HepG2 (cell line): ENCODE data around the gene SEZ6. TPM values are rescaled to one million over a fixed set of nuclear protein-coding genes. Genes with fewer than 3 reads are reported as not detected.
A peak's percentile ranks its signal among the peaks of the same experiment; 100 is the strongest.

ENCODE experiments used
- ELF3 ChIP-seq: IDR thresholded peaks from 2 replicates; pipeline ENCODE4 v1.6.1; 2016; ENCODE audit warnings: missing genetic modification reagents, missing compliant biosample characterization
- ERF ChIP-seq: IDR thresholded peaks from 2 replicates; pipeline ENCODE4 v1.6.1; 2018; ENCODE audit warnings: missing biosample characterization, missing genetic modification reagents
- HNRNPL ChIP-seq: fragments of 200-400 bp; formaldehyde crosslinking; IDR thresholded peaks from 2 replicates; pipeline ENCODE4 v1.6.1; 2017; ENCODE audit warnings: mild to moderate bottlenecking, low read depth, low read length
- MEIS2 ChIP-seq: sonication (generic); formaldehyde crosslinking; IDR thresholded peaks from 2 replicates; pipeline ENCODE4 v1.9.0; 2021; ENCODE audit warnings: mild to moderate bottlenecking, missing genetic modification reagents
- NONO ChIP-seq, 2 experiments: fragments of 450-650 bp in 1 of 2; sonication (generic) in 1 of 2; formaldehyde crosslinking in 1 of 2; IDR thresholded peaks in 1 of 2; conservative IDR thresholded peaks in 1 of 2; 2 replicates each; pipeline versions ENCODE4 v1.6.1 to v1.8.0; 2017 to 2022; ENCODE audit warnings: mild to moderate bottlenecking in 1 of 2, missing genetic modification reagents in 1 of 2, moderate library complexity in 1 of 2
- NR1H2 ChIP-seq: sonication (generic); formaldehyde crosslinking; IDR thresholded peaks from 2 replicates; pipeline ENCODE4 v1.8.1; 2022; ENCODE audit warnings: low read depth, missing genetic modification reagents, borderline replicate concordance
- PHF8 ChIP-seq: sonication (generic); formaldehyde crosslinking; IDR thresholded peaks from 2 replicates; pipeline ENCODE4 v1.5.0; 2020; ENCODE audit warnings: missing genetic modification reagents
- REST ChIP-seq, 2 experiments: IDR thresholded peaks; 2 replicates each; pipeline ENCODE4 v1.6.1; 2011 to 2012; ENCODE audit warnings: low read length in 2 of 2, borderline replicate concordance in 1 of 2, low read depth in 1 of 2, mild to moderate bottlenecking in 1 of 2, moderate library complexity in 1 of 2
- SIN3A ChIP-seq: IDR thresholded peaks from 2 replicates; pipeline ENCODE4 v1.6.1; 2011; ENCODE audit warnings: low read depth, mild to moderate bottlenecking, control low read depth, low read length, borderline replicate concordance
- SMARCE1 ChIP-seq: fragments of 450-650 bp; IDR thresholded peaks from 2 replicates; pipeline ENCODE4 v1.6.1; 2017; ENCODE audit warnings: borderline replicate concordance
- TCF12 ChIP-seq, 2 experiments: fragments of 450-650 bp in 1 of 2; sonication (generic) in 1 of 2; formaldehyde crosslinking in 1 of 2; IDR thresholded peaks; 2 replicates each; pipeline versions ENCODE4 v1.6.1 to v1.8.0; 2017 to 2022; ENCODE audit warnings: antibody characterized with exemption in 1 of 2, mild to moderate bottlenecking in 1 of 2, missing genetic modification reagents in 1 of 2, moderate library complexity in 1 of 2
- THAP11 ChIP-seq: IDR thresholded peaks from 2 replicates; pipeline ENCODE4 v1.6.1; 2016; ENCODE audit warnings: missing biosample characterization, missing genetic modification reagents
- ZBTB38 ChIP-seq: sonication (generic); formaldehyde crosslinking; IDR thresholded peaks from 2 replicates; pipeline ENCODE4 v1.5.1; 2020; ENCODE audit warnings: mild to moderate bottlenecking, missing genetic modification reagents
- ZMAT3 ChIP-seq: sonication (generic); formaldehyde crosslinking; conservative IDR thresholded peaks from 2 replicates; pipeline ENCODE4 v1.7.0; 2021; ENCODE audit warnings: missing genetic modification reagents
- ZNF747 ChIP-seq: sonication (generic); formaldehyde crosslinking; IDR thresholded peaks from 2 replicates; pipeline ENCODE4 v1.8.1; 2023; ENCODE audit warnings: missing genetic modification reagents, mild to moderate bottlenecking, borderline replicate concordance
- ZSCAN20 ChIP-seq: sonication (generic); formaldehyde crosslinking; IDR thresholded peaks from 2 replicates; pipeline ENCODE4 v1.4.0; 2020; ENCODE audit warnings: missing genetic modification reagents, mild to moderate bottlenecking, borderline replicate concordance
- polyA plus RNA-seq, 8 experiments: library from polyadenylated mRNA; depleted of rRNA in 3 of 8; stranded (reverse) in 7 of 8; unstranded in 1 of 8; fragments of >200 nt; fragmentation: Illumina TruSeq in 4 of 8; extraction: Trizol in 4 of 8; gene quantifications; 2 replicates each; pipeline versions ENCODE4 v1.2.1 to v1.2.3, GENCODE V29; 2011 to 2016; ENCODE audit warnings: low read depth in 4 of 8, missing spikeins in 1 of 8, mixed read lengths in 1 of 8; ENCODE audit not compliant: insufficient read depth in 1 of 8
- total RNA-seq, 5 experiments: library from RNA; depleted of rRNA; stranded (reverse); fragments of >200 nt; fragmentation: Illumina TruSeq; extraction: Trizol; gene quantifications; 2 replicates each; pipeline ENCODE4 v1.2.3, GENCODE V29; 2016; ENCODE audit warnings: low read depth in 1 of 5
- TF ChIP-seq, protein P1 (sequence below): sonication (generic); formaldehyde crosslinking; IDR thresholded peaks from 2 replicates; pipeline ENCODE4 v1.4.0; 2020; ENCODE audit warnings: missing genetic modification reagents
- TF ChIP-seq, protein P2 (sequence below): sonication (generic); formaldehyde crosslinking; conservative IDR thresholded peaks from 2 replicates; pipeline ENCODE4 v1.8.1; 2023; ENCODE audit warnings: missing genetic modification reagents

SEZ6 gene
- total and polyA plus RNA-seq, 2 of the 13 experiments (the other 11 are each of a cell fraction or from before 2014, with no cell fraction given): not detected

DNA sequence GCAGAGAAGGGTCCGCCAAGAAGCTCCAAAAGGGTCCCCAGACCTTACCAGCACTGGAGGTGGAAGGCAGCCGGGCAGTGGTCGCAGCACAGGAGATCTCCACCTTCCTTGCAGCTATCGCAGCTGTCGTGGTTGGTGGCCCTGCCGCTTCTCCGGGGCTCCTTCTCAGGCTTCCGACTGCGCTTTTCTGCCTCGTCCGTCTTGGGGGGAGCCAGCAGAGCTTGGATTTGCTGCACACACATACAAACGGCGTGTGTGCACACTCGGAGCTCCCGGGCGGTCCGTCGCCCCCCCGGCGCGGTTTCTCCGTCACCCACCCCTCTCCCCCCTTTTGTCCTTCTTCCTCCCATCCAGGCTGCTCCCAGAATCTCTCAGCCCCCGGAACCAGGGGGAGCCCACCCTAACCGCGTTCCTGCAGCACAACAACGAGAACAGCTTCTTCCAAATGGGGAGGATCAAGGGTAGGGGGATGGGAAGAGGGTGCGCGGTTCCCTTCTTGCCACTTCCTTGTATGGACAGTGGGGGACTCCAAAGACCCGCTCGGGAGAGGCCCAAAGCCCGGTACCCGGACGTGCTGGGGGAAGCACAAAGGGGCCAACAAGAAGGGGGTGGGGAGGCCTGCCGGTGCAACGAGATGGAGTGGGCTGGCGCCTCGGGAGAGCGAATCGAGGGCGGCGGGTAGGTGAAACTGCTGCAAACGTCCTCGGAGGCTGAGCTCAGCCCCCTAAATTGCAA, 55.6 kb downstream of the SEZ6 start (continued):
- TF ChIP-seq, protein P1, sequence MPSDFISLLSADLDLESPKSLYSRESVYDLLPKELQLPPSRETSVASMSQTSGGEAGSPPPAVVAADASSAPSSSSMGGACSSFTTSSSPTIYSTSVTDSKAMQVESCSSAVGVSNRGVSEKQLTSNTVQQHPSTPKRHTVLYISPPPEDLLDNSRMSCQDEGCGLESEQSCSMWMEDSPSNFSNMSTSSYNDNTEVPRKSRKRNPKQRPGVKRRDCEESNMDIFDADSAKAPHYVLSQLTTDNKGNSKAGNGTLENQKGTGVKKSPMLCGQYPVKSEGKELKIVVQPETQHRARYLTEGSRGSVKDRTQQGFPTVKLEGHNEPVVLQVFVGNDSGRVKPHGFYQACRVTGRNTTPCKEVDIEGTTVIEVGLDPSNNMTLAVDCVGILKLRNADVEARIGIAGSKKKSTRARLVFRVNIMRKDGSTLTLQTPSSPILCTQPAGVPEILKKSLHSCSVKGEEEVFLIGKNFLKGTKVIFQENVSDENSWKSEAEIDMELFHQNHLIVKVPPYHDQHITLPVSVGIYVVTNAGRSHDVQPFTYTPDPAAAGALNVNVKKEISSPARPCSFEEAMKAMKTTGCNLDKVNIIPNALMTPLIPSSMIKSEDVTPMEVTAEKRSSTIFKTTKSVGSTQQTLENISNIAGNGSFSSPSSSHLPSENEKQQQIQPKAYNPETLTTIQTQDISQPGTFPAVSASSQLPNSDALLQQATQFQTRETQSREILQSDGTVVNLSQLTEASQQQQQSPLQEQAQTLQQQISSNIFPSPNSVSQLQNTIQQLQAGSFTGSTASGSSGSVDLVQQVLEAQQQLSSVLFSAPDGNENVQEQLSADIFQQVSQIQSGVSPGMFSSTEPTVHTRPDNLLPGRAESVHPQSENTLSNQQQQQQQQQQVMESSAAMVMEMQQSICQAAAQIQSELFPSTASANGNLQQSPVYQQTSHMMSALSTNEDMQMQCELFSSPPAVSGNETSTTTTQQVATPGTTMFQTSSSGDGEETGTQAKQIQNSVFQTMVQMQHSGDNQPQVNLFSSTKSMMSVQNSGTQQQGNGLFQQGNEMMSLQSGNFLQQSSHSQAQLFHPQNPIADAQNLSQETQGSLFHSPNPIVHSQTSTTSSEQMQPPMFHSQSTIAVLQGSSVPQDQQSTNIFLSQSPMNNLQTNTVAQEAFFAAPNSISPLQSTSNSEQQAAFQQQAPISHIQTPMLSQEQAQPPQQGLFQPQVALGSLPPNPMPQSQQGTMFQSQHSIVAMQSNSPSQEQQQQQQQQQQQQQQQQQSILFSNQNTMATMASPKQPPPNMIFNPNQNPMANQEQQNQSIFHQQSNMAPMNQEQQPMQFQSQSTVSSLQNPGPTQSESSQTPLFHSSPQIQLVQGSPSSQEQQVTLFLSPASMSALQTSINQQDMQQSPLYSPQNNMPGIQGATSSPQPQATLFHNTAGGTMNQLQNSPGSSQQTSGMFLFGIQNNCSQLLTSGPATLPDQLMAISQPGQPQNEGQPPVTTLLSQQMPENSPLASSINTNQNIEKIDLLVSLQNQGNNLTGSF (CRISPR knock-in tag): no peak
- TF ChIP-seq ERF (CRISPR knock-in tag) (peak; percentile 30; the same call in 1 of the 2 replicates), NONO (IDR thresholded peaks at IDR 0.05) (no peak), NONO (CRISPR knock-in tag; conservative IDR thresholded peaks at IDR 0.05) (no peak), MEIS2 (no peak), ZSCAN20 (CRISPR knock-in tag) (no peak), ZNF747 (CRISPR knock-in tag) (no peak), PHF8 (CRISPR knock-in tag) (0 out of 2 replicates have a peak, but pooled peaks have one; percentile 1), ZBTB38 (no peak), NR1H2 (CRISPR knock-in tag) (0 out of 2 replicates have a peak, but pooled peaks have one; percentile 40), SMARCE1 (no peak), ELF3 (0 out of 2 replicates have a peak, but pooled peaks have one; percentile 17), TCF12 (IDR thresholded peaks at IDR 0.05) (no peak), TCF12 (CRISPR knock-in tag; IDR thresholded peaks at IDR 0.05) (no peak), HNRNPL (0 out of 2 replicates have a peak, but pooled peaks have one; percentile 6), THAP11 (0 out of 2 replicates have a peak, but pooled peaks have one; percentile 17), SIN3A (peak; percentile 43; the same call in 1 of the 2 replicates), REST (IDR thresholded peaks at IDR 0.05; ENCODE audit: borderline replicate concordance in 1 of 2, low read depth in 1 of 2, low read length in 2 of 2) (no peak), ZMAT3 (no peak; the same call in 1 of the 2 replicates)
- TF ChIP-seq, protein P2, sequence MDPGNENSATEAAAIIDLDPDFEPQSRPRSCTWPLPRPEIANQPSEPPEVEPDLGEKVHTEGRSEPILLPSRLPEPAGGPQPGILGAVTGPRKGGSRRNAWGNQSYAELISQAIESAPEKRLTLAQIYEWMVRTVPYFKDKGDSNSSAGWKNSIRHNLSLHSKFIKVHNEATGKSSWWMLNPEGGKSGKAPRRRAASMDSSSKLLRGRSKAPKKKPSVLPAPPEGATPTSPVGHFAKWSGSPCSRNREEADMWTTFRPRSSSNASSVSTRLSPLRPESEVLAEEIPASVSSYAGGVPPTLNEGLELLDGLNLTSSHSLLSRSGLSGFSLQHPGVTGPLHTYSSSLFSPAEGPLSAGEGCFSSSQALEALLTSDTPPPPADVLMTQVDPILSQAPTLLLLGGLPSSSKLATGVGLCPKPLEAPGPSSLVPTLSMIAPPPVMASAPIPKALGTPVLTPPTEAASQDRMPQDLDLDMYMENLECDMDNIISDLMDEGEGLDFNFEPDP (CRISPR knock-in tag): no peak
